ENCODE data around the gene TAGAP. TPM values are rescaled to one million over a fixed set of nuclear protein-coding genes. Genes with fewer than 3 reads are reported as not detected.
A peak's percentile ranks its signal among the peaks of the same experiment; 100 is the strongest.

The TAGAP gene
- total and polyA plus RNA-seq, 4 donors: 0.23 to 5.8 (median 3.8) TPM

GRCh38 chr6:159074876-159075275, 30.1 kb upstream of the TAGAP start:
- ATAC-seq (ENCODE audit: low FRiP score): no peak
- Histone ChIP-seq H3K36me3 (ENCODE audit: control insufficient read depth in 1 of 2, insufficient read depth in 2 of 2, low read length in 1 of 2) (no peaks in the 10 kb centered on the region), H3K27ac (ENCODE audit: low read depth in 1 of 2, low read length in 2 of 2) (no peak overlapping the region), H3K9me3 (ENCODE audit: control insufficient read depth, low read length) (no peaks in the 10 kb centered on the region), H3K4me3 (ENCODE audit: low read length in 2 of 2) (no peak overlapping the region), H3K4me1 (ENCODE audit: control insufficient read depth in 1 of 2, insufficient read depth in 2 of 2, low read length in 2 of 2) (no peaks in the 10 kb centered on the region), H3K27me3 (ENCODE audit: control insufficient read depth in 1 of 2, insufficient read depth in 2 of 2, low read length in 1 of 2) (peaks cover 0 to 4% of the 10 kb centered on the region in 2 donors)
- intact Hi-C loops (cut with DNase I): no loop called here
- no peak for DNase-seq
- WGBS, 2 donors: 68 to 75% methylated on average over 2 of the region's 2 CpGs

GRCh38 chr6:159074120-159074684, 29.4 kb upstream of the TAGAP start:
- intact Hi-C loops (cut with DNase I): no loop called here
- H3K9me3 ChIP-seq (ENCODE audit: control insufficient read depth, low read length): no peaks in the 10 kb centered on the region
- no peaks in the 10 kb centered on the region for H3K36me3 ChIP-seq (ENCODE audit: control insufficient read depth in 1 of 2, insufficient read depth in 2 of 2, low read length in 1 of 2)
- H3K27ac ChIP-seq (ENCODE audit: low read depth in 1 of 2, low read length in 2 of 2): no peak overlapping the region
- no peak for ATAC-seq (ENCODE audit: low FRiP score)
- H3K4me3 ChIP-seq (ENCODE audit: low read length in 2 of 2): no peak overlapping the region
- H3K4me1 ChIP-seq (ENCODE audit: control insufficient read depth in 1 of 2, insufficient read depth in 2 of 2, low read length in 2 of 2): no peaks in the 10 kb centered on the region
- no peak for DNase-seq
- H3K27me3 ChIP-seq (ENCODE audit: control insufficient read depth in 1 of 2, insufficient read depth in 2 of 2, low read length in 1 of 2): peaks cover 0 to 4% of the 10 kb centered on the region in 2 donors
- WGBS, 2 donors: 29 to 33% methylated on average over 3 of the region's 3 CpGs

DNA sequence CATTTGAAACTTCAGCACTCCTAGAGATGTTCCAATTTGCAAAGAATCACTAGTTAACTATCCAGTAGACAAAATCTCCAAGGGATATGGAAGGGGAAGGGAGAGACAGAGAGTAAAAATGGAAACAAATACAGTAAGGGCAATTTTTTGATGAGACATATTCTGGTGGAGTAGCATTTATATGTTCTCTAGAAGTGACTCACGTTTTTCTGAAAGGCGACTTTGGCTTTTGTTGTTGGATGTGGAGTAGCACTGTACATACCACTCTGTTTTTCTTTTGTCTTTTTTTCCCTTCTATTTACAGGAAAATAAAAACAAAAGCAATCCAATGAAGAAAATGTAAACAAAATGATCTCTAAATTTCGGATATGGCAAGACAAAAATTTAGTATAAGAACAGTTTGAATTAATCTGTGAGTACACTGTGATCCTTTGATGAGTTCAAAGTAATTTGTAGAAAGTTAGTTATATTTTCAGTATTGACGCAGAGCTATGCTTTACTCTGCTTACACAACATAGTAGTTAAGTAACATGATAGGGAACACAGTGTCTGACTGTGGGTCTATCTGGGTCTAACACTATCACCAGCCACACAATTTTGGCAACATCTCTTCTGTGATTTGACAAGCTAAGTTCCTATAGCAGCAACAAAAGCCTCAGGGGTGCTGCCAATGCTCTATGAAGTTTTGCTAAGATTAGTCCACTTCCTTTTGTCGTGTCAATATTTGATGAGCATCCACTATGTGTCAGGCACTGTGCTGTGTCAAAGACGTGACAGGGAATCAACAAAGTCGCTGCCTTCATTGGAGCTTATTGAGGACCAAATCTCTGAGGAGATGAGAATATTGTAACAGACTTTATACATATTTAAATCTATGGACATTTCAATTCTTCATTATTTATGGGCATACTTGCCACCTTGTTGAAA, 27.3 kb upstream of the TAGAP start:
- H3K4me3 ChIP-seq (ENCODE audit: low read length in 2 of 2): no peak overlapping the region
- DNase-seq (no peak), ATAC-seq (ENCODE audit: low FRiP score) (no peak)
- no peak overlapping the region for H3K27ac ChIP-seq (ENCODE audit: low read depth in 1 of 2, low read length in 2 of 2)
- intact Hi-C loops (cut with DNase I): no loop called here
- H3K27me3 ChIP-seq (ENCODE audit: control insufficient read depth in 1 of 2, insufficient read depth in 2 of 2, low read length in 1 of 2): peaks cover 0 to 4% of the 10 kb centered on the region in 2 donors
- WGBS, 2 donors: 80 to 82% methylated on average over 7 of the region's 7 CpGs
- H3K36me3 ChIP-seq (ENCODE audit: control insufficient read depth in 1 of 2, insufficient read depth in 2 of 2, low read length in 1 of 2): no peaks in the 10 kb centered on the region
- no peaks in the 10 kb centered on the region for H3K4me1 ChIP-seq (ENCODE audit: control insufficient read depth in 1 of 2, insufficient read depth in 2 of 2, low read length in 2 of 2)
- no peaks in the 10 kb centered on the region for H3K9me3 ChIP-seq (ENCODE audit: control insufficient read depth, low read length)

DNA sequence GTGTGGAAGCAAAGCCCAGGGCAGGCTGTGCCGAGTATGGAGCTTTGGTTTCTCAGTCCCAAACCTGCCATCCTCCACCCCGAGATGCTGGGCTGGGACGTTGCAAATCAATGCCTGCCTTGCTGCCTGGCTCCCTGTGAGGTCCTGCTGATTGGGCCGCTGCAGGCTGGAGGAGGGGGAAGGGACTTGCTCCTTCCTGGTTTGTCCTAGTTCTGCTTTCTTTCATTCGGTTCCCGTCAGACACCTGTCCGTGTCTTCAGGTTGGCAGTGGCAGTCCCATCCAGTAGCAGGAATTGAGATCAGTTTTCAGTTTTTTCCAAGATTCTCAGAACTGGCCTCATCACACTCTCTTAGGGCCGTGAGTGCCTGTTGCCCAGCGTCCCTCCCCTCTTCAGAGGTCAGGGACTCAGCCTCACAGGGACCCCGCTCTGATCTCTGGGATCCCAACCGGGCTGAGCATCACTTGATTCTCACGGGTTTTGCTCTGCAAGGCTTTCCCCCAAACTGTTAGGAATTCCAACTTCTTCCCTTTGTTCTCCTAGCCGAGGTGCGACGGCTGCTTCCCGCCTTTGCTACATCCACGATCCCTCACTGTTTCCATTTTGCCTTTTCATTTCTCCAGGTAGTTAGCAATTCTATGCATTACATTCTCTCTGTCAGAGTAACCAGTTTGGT, 24.2 kb upstream of the TAGAP start:
- 33 to 41% methylated on average over 17 of the region's 17 CpGs for WGBS, 2 donors
- no peak overlapping the region for H3K4me3 ChIP-seq (ENCODE audit: low read length in 2 of 2)
- intact Hi-C loops (cut with DNase I): no loop called here
- DNase-seq (no peak), ATAC-seq (ENCODE audit: low FRiP score) (peak; percentile 29)
- no peaks in the 10 kb centered on the region for H3K4me1 ChIP-seq (ENCODE audit: control insufficient read depth in 1 of 2, insufficient read depth in 2 of 2, low read length in 2 of 2)
- H3K36me3 ChIP-seq (ENCODE audit: control insufficient read depth in 1 of 2, insufficient read depth in 2 of 2, low read length in 1 of 2): no peaks in the 10 kb centered on the region
- peaks cover 0 to 2% of the 10 kb centered on the region in 2 donors for H3K27me3 ChIP-seq (ENCODE audit: control insufficient read depth in 1 of 2, insufficient read depth in 2 of 2, low read length in 1 of 2)
- no peaks in the 10 kb centered on the region for H3K9me3 ChIP-seq (ENCODE audit: control insufficient read depth, low read length)
- no peak overlapping the region for H3K27ac ChIP-seq (ENCODE audit: low read depth in 1 of 2, low read length in 2 of 2)

DNA sequence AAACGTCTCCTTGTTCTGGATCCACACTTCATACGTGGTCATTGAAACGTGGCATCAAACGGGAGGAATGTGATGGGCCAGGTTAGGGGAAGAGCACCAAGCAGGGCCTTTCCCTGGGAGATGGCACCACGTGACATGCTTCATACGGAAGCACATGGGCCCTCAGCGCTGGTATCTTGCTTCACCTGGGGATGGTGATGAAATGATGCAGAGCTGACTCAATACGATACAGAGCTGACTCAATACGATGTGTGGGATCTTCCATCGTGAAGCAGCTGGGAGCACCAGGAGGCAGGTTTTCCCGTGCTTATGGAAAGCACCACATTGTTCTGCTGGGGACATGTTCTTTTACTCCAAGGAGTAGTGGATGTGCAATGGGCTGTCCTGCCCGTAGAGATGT, 22.5 kb upstream of the TAGAP start:
- Histone ChIP-seq H3K9me3 (ENCODE audit: control insufficient read depth, low read length) (no peaks in the 10 kb centered on the region), H3K36me3 (ENCODE audit: control insufficient read depth in 1 of 2, insufficient read depth in 2 of 2, low read length in 1 of 2) (no peaks in the 10 kb centered on the region), H3K4me1 (ENCODE audit: control insufficient read depth in 1 of 2, insufficient read depth in 2 of 2, low read length in 2 of 2) (no peaks in the 10 kb centered on the region), H3K4me3 (ENCODE audit: low read length in 2 of 2) (no peak overlapping the region), H3K27me3 (ENCODE audit: control insufficient read depth in 1 of 2, insufficient read depth in 2 of 2, low read length in 1 of 2) (no peaks in the 10 kb centered on the region), H3K27ac (ENCODE audit: low read depth in 1 of 2, low read length in 2 of 2) (no peak overlapping the region)
- intact Hi-C loops (cut with DNase I): no loop called here
- DNase-seq (no peak), ATAC-seq (ENCODE audit: low FRiP score) (peak; percentile 41)
- 91 to 93% methylated on average over 12 of the region's 12 CpGs for WGBS, 2 donors

- ATAC-seq (ENCODE audit: low FRiP score) (no peak), DNase-seq (no peak)
- Histone ChIP-seq H3K4me3 (ENCODE audit: low read length in 2 of 2) (no peak overlapping the region), H3K36me3 (ENCODE audit: control insufficient read depth in 1 of 2, insufficient read depth in 2 of 2, low read length in 1 of 2) (no peaks in the 10 kb centered on the region), H3K9me3 (ENCODE audit: control insufficient read depth, low read length) (peaks cover 2% of the 10 kb centered on the region), H3K27ac (ENCODE audit: low read depth in 1 of 2, low read length in 2 of 2) (no peak overlapping the region), H3K27me3 (ENCODE audit: control insufficient read depth in 1 of 2, insufficient read depth in 2 of 2, low read length in 1 of 2) (no peaks in the 10 kb centered on the region), H3K4me1 (ENCODE audit: control insufficient read depth in 1 of 2, insufficient read depth in 2 of 2, low read length in 2 of 2) (no peaks in the 10 kb centered on the region)
- 63 to 67% methylated on average over 3 of the region's 3 CpGs for WGBS, 2 donors
- intact Hi-C loops (cut with DNase I): no loop called here
Observed at GRCh38 chr6:159066483-159066882, 21.7 kb upstream of the TAGAP start.

DNA sequence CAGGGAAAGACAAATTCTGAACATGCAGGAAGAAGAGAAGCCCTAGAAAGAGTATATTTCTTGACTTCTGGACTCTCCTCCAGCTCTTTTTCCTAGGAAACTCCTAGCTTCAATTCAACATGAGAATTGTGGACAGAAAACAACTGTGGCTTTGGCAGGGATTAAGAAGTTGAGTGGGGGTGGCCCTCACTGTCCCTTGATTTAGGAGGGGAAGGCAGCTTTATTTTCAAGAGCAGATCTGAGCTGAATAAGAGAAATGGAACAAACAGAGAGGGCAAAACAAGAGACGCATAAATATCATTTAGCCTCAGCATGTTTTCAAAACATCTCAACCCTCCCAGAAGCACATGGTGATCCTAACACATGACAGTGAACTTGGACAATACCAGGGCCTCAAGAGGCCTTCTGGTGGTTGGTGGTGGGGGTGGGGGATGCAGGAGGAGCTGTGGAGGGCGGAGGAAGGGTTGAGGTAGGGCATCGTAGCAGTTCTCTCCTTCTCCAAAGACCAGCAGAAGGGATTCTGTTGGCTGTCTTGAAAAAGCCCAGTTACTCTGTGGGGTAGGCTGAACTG, 21.1 kb upstream of the TAGAP start:
- ATAC-seq (ENCODE audit: low FRiP score) (no peak), DNase-seq (no peak)
- 88 to 89% methylated on average over 3 of the region's 3 CpGs for WGBS, 2 donors
- Histone ChIP-seq H3K4me1 (ENCODE audit: control insufficient read depth in 1 of 2, insufficient read depth in 2 of 2, low read length in 2 of 2) (no peaks in the 10 kb centered on the region), H3K27me3 (ENCODE audit: control insufficient read depth in 1 of 2, insufficient read depth in 2 of 2, low read length in 1 of 2) (no peaks in the 10 kb centered on the region), H3K4me3 (ENCODE audit: low read length in 2 of 2) (no peak overlapping the region), H3K36me3 (ENCODE audit: control insufficient read depth in 1 of 2, insufficient read depth in 2 of 2, low read length in 1 of 2) (no peaks in the 10 kb centered on the region), H3K9me3 (ENCODE audit: control insufficient read depth, low read length) (peaks cover 2% of the 10 kb centered on the region), H3K27ac (ENCODE audit: low read depth in 1 of 2, low read length in 2 of 2) (no peak overlapping the region)
- intact Hi-C loops (cut with DNase I): no loop called here

GRCh38 chr6:159065091-159065490, 20.3 kb upstream of the TAGAP start:
- Histone ChIP-seq H3K9me3 (ENCODE audit: control insufficient read depth, low read length) (peaks cover 2% of the 10 kb centered on the region), H3K36me3 (ENCODE audit: control insufficient read depth in 1 of 2, insufficient read depth in 2 of 2, low read length in 1 of 2) (no peaks in the 10 kb centered on the region), H3K27ac (ENCODE audit: low read depth in 1 of 2, low read length in 2 of 2) (no peak overlapping the region), H3K4me1 (ENCODE audit: control insufficient read depth in 1 of 2, insufficient read depth in 2 of 2, low read length in 2 of 2) (no peaks in the 10 kb centered on the region), H3K27me3 (ENCODE audit: control insufficient read depth in 1 of 2, insufficient read depth in 2 of 2, low read length in 1 of 2) (no peaks in the 10 kb centered on the region), H3K4me3 (ENCODE audit: low read length in 2 of 2) (no peak overlapping the region)
- WGBS, 2 donors: 75 to 84% methylated on average over 6 of the region's 6 CpGs
- intact Hi-C loops (cut with DNase I): no loop called here
- ATAC-seq (ENCODE audit: low FRiP score): no peak
- DNase-seq: no peak

Measured in aorta (tissue), 5 donors.